DOHH2 (cell line): ENCODE data around the gene PTPN5.
"Not testable (repeated sequence)": the region's sequence is repeated elsewhere in the genome, so short reads cannot be mapped to it uniquely, and the experiment has no call there.

ENCODE experiments used
- H3F3A ChIP-seq: fragments of 200-600 bp; sonication (generic), shearing (Covaris generic); 2 replicates; pipeline ENCODE4 v1.6.0; 2016; ENCODE audit warnings: antibody characterized with exemption, mild to moderate bottlenecking; ENCODE audit not compliant: control insufficient read depth, insufficient read depth
- H3K27ac ChIP-seq: fragments of 200-600 bp; sonication (generic); 2 replicates; pipeline ENCODE4 v1.5.1; 2014; ENCODE audit warnings: low read depth, mild to moderate bottlenecking, low read length, moderate library complexity
- H3K27me3 ChIP-seq: fragments of 200-600 bp; sonication (generic); 2 replicates; pipeline ENCODE4 v1.6.1; 2014; ENCODE audit warnings: mild to moderate bottlenecking, low read length, mixed read lengths; ENCODE audit not compliant: control insufficient read depth
- H3K36me3 ChIP-seq: fragments of 200-600 bp; sonication (generic); 2 replicates; pipeline ENCODE4 v1.6.1; 2014; ENCODE audit warnings: mild to moderate bottlenecking, low read length, moderate library complexity, mixed read lengths; ENCODE audit not compliant: control insufficient read depth
- H3K4me1 ChIP-seq: fragments of 200-600 bp; sonication (generic); 2 replicates; pipeline ENCODE4 v1.6.1; 2014; ENCODE audit warnings: mild to moderate bottlenecking, low read length, mixed read lengths; ENCODE audit not compliant: control insufficient read depth
- H3K4me2 ChIP-seq: fragments of 200-600 bp; sonication (generic); 2 replicates; pipeline ENCODE4 v1.6.0; 2014; ENCODE audit warnings: mild to moderate bottlenecking, low read length, moderate library complexity
- H3K4me3 ChIP-seq: fragments of 200-600 bp; sonication (generic); 2 replicates; pipeline ENCODE4 v1.5.1; 2014; ENCODE audit warnings: mild to moderate bottlenecking, low read length, mixed read lengths
- H3K79me2 ChIP-seq: fragments of 200-600 bp; sonication (generic); 2 replicates; pipeline ENCODE4 v1.6.1; 2014; ENCODE audit warnings: mild to moderate bottlenecking, low read length, mixed read lengths; ENCODE audit not compliant: control insufficient read depth
- H3K9me2 ChIP-seq: fragments of 200-600 bp; sonication (generic); replicated peaks from 2 replicates; pipeline ENCODE4 v1.6.1; 2014; ENCODE audit warnings: mild to moderate bottlenecking, low read length, mixed read lengths; ENCODE audit not compliant: control insufficient read depth
- H3K9me3 ChIP-seq: fragments of 200-600 bp; sonication (generic); 2 replicates; pipeline ENCODE4 v1.6.1; 2014; ENCODE audit warnings: antibody characterized with exemption, low read length, mixed read lengths; ENCODE audit not compliant: control insufficient read depth, insufficient read depth
- H4K20me1 ChIP-seq: fragments of 200-600 bp; sonication (generic); 2 replicates; pipeline ENCODE4 v1.6.0; 2014; ENCODE audit warnings: low read depth, mild to moderate bottlenecking, antibody characterized with exemption, low read length, moderate library complexity; ENCODE audit not compliant: control insufficient read depth, insufficient read depth
- CTCF ChIP-seq: fragments of 200-600 bp; sonication (generic); IDR thresholded peaks from one replicate; pipeline ENCODE4 v1.5.1; 2014; ENCODE audit warnings: antibody characterized with exemption, mild to moderate bottlenecking, low read depth, low read length; ENCODE audit not compliant: poor library complexity, severe bottlenecking
- EZH2phosphoT487 ChIP-seq: fragments of 200-600 bp; sonication (generic); IDR thresholded peaks from 2 replicates; pipeline ENCODE4 v1.6.1; 2017; ENCODE audit warnings: borderline replicate concordance, mild to moderate bottlenecking, antibody characterized with exemption, low read length, moderate library complexity, mixed read lengths

PTPN5 gene

GRCh38 chr11:18684267-18684666, 107.3 kb downstream of the PTPN5 start:
- no peak overlapping the region for H3K27ac ChIP-seq
- H3K36me3 ChIP-seq, result no peaks in the 10 kb centered on the region
- H3K27me3 ChIP-seq, result 0 out of 2 replicates have a peak, but pooled peaks cover 3% of the 10 kb centered on the region
- no peak overlapping the region for H3K4me2 ChIP-seq
- no peaks in the 10 kb centered on the region for H3K9me3 ChIP-seq
- no peak overlapping the region for H3K4me3 ChIP-seq
- no peaks in the 10 kb centered on the region for H3K79me2 ChIP-seq
- no peak for TF ChIP-seq CTCF
- TF ChIP-seq EZH2phosphoT487, result no peak
- H3K4me1 ChIP-seq, result no peaks in the 10 kb centered on the region
- H3F3A ChIP-seq, result no peaks in the 10 kb centered on the region
- H4K20me1 ChIP-seq, result no peaks in the 10 kb centered on the region
- H3K9me2 ChIP-seq, result no peaks in the 10 kb centered on the region

GRCh38 chr11:18682466-18682865, 109.1 kb downstream of the PTPN5 start:
- Histone ChIP-seq H3K9me3 (no peaks in the 10 kb centered on the region), H3K79me2 (no peaks in the 10 kb centered on the region), H3K36me3 (no peaks in the 10 kb centered on the region), H3K4me1 (no peaks in the 10 kb centered on the region), H3F3A (no peaks in the 10 kb centered on the region), H3K4me2 (no peak overlapping the region), H3K27ac (no peak overlapping the region), H3K27me3 (0 out of 2 replicates have a peak, but pooled peaks cover 3% of the 10 kb centered on the region), H3K9me2 (no peaks in the 10 kb centered on the region), H3K4me3 (no peak overlapping the region), H4K20me1 (no peaks in the 10 kb centered on the region)
- TF ChIP-seq EZH2phosphoT487, result no peak
- no peak for TF ChIP-seq CTCF

DNA sequence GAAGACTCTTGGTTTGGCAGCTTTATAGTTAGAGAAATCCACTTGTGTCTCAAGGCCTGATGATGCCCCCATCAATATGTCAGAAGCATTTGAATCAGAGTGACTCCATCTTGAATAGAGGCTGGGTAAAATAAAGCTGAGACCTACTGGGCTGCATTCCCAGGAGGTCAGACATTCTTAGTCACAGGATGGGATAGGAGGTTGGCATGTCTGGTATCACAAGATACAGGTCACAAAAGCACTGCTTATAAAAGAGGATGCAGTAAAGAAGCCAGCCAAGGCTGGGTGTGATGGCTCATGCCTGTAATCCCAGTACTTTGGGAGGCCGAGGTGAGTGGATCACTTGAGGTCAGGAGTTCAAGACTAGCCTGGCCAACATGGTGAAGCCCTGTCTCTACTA, 109.6 kb downstream of the PTPN5 start:
- H3K4me3 ChIP-seq, H3F3A ChIP-seq, H4K20me1 ChIP-seq, H3K9me2 ChIP-seq, H3K27ac ChIP-seq, H3K27me3 ChIP-seq, H3K36me3 ChIP-seq, H3K9me3 ChIP-seq, H3K4me2 ChIP-seq, H3K4me1 ChIP-seq, H3K79me2 ChIP-seq: not testable (repeated sequence)
